GM21447 (cell line): Measurements from ENCODE around the gene SIL1.
A peak's percentile ranks its signal among the peaks of the same experiment; 100 is the strongest.
"Not testable (repeated sequence)": the region's sequence is repeated elsewhere in the genome, so short reads cannot be mapped to it uniquely, and the experiment has no call there.

Source experiments
- ATAC-seq: cut with Tn5 transposase; IDR thresholded peaks from one replicate; pipeline ENCODE4 v1.9.1; 2021; ENCODE audit not compliant: unreplicated experiment

SIL1 gene

DNA sequence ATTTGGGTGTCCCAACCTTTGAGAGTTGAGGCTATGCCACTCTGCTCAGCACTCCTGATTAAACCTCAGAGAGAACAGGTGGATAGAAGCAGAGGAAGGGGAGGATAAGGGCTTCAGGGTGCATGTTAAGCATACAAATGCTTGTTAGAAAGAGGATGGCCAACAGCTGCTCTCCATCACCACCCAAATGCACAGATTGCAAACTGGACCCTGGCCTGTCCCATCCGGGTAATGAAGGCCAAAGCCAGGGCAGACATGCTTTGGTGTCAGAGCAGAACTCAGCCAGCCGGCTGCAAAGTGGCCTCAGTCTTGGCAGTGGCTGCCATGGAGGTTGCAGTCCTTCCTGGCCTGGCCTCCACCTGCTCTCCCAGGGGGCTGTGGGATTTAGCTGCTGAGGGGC is 84.3 kb downstream of the SIL1 start:
- no peak for ATAC-seq

DNA sequence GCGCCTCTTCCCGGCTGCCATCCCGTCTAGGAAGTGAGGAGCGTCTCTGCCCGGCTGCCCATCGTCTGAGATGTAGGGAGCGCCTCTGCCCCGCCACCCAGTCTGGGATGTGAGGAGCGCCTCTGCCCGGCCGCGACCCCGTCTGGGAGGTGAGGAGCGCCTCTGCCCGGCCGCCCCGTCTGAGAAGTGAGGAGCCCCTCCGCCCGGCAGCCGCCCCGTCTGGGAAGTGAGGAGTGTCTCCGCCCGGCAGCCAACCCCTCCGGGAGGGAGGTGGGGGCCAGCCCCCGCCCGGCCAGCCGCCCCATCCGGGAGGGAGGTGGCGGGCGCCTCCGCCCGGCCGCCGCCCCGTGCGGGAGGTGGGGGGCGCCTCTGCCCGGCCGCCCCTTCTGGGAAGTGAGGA is 85.8 kb downstream of the SIL1 start:
- ATAC-seq: not testable (repeated sequence)

DNA sequence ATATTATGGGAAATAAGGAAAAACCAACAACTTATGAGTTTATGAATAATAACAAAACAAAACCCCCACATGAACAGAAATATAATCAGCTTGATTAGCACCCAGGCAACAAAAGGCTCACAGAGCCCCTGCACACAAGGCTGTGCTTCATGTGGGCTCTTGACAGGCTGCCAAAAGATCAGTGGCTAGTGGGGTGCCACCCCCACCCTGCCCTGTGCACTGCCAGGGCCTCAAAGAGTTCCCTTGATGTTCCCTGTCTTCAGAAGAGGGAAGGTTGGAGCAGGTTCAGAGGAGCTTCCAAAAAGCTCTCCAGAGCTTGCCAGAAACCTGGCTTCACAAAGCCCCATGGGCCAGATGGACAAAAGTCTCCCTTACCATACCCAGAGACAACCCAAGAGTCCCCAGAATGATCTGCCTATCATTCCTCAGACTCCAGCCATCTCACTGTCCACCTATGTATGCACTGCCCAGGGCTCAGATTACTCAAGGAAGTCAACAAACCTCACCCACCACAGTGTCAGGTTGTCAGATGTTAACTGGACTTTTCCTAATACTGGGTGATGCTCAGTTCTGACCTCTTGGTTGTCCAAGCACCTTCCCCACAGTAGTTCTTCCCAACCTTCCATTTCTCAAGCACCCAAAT is 87.5 kb downstream of the SIL1 start:
- ATAC-seq: no peak

DNA sequence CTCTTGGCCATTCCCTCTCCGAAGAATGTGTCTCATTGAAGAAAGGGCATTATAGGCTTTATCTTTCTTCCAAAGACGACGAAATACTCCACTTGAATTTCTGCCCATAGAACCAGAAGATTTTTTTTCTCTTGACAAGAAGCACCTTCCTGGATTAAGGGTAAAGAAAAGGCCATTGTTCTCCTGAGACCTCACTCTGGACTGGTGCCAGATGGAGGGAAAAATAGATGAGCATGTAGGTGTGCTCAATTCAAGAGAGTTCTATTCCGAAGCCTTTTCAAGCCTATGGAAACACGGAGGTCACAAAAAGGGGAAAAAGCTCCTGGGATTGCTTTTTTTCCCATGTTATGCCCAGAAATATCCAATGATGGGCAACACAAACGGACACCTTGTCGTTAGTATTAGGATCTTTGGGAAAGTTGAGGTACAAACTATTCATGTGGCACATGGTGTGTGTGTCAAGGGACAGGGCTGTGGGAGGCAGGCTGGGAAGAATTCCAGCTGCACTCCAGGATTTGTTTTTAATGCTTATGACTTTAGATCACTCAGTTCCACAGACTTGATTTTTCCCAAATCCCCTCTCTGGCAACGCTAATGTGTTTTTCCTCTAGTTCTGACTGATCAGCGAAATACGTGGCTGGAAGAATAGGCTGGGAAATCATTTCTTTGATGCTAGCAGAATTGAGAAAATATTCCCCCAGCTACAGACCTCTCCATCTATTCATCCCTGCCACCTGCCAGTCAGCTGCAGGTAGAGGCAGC is 89.9 kb downstream of the SIL1 start:
- ATAC-seq: no peak

DNA sequence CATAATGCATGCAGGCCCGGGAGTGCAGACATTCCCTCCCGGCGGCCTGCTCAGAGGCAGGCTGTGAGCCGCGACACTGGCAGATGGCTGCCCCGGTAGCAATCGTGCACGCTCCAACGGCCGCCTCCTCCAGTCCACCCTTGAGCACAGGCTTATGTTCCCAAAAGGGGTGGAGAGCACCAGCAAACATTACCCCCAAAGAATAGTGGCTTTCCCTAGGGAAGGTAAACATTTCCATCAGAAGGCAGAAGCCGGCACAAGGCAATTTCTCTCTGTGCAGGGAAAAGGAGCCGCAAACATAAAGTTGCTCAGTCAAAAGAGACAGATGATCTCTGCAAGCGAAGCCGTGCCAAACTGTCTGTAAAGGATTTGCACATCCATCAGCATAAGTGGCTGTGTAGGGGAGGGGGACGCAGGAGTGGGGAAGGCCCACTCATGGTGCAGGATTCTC is 92.5 kb downstream of the SIL1 start:
- no peak for ATAC-seq

DNA sequence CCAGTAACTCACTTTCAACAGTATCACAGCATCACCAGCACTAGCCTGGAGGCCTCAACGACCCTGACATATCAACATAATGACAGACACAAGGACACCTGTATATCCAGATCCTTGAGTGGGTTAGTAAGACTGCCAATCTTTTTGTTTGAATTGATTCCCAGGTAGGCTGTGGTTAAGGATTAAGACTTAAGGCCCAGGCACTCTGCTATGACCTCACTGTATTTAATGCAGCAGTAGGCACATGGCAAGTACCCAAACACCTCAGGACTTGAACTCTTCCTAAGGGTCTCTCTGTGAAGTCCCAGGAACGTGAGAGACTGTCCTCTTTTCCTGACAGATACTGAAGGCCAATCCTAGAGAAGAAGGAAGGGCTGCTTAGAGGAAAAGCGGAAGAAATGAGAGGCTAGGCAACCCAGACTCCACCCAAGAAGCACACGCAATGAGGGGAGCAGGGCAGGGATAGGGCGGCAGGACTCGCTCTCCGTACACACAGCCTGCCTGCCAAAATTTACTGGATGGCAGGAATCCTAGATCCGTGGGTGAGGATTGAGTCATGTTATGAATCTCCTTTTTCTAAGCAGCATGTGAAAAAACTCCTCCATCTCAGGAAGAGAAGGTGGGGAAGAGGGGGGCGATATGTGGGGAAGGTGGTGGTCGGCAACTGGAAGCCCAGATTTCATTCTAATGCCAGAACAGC is 93.4 kb downstream of the SIL1 start:
- ATAC-seq: no peak

DNA sequence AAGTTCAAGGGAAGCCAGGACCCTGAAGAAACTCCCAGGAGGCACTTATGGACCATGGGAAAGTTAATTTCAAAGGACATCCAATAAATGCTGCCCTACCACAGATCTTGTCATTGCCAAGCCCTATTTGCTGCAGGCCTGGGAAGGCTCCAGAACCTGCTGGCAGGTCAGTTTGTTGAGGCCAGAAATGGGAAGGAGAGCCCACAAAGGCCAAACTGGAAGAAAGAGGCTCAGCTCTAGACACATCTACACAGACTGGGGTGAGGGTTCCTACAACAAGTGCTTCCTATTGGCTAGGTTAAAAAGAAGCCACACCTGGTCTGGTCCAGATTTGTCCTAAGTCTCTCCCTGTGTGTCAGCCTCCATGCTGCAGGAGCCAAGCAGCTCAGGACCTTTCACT is 94.4 kb downstream of the SIL1 start:
- no peak for ATAC-seq

DNA sequence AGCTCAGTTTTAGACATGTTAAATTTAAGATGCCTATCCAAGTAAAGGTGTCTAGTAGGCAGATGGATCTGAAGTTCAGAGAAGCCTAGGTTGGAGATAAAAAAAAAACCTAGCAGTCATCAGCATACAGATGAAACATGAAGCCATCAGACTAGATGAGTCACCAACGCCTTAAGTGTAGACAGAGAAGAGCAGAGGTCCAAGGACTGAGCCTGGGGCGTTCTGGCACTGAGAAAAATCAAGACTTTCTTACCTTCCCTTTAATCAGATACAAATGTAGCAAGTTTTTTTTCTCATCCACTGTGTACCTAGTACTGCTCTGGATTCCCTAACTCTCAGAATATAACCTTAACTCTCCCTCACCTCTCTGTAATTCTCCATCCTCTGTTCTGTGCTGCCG is 97.3 kb downstream of the SIL1 start:
- no peak for ATAC-seq

DNA sequence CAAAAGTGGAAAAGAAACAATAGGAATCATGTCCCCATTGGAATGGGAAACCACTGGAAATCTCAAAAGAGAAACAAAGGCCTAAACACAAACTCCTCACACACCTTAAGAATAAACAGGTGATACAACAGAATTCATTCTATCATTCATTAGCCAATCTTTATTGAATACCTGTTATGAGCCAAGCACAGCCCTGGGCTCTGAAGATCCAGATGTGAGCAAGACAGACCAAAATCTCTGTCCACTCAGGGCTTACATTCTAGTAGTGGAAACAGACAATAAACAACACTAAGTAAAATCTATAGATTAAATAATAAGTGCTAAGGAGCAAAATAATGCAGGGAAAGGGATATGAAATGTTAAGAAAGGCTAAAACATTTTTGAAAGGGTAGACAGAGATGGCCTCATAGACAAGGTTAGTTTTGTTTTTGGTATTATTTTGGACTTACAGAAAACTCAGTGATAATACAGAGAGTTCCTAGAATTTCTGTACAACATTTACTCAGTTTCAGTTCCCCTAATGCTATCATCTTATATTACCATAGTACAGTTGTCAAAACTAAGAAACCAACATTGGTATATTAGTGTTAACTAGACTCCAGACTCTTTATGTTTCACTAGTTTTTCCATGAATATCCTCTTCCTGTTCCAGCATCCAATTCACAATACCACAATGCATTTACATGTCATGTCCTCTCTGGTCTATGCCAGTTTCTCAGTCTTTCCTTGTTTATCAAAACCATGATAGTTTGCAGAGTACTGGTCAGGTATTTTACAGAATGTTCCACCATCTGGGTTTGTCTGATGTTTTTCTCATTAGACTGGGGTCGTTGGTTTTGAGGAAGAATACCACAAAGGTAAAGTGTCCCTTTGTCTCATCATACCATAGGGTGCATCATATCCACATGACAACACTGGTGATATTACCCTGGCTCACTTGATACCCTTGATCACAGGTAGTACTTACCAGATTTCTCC is 103.7 kb downstream of the SIL1 start:
- ATAC-seq: peak; percentile 94

DNA sequence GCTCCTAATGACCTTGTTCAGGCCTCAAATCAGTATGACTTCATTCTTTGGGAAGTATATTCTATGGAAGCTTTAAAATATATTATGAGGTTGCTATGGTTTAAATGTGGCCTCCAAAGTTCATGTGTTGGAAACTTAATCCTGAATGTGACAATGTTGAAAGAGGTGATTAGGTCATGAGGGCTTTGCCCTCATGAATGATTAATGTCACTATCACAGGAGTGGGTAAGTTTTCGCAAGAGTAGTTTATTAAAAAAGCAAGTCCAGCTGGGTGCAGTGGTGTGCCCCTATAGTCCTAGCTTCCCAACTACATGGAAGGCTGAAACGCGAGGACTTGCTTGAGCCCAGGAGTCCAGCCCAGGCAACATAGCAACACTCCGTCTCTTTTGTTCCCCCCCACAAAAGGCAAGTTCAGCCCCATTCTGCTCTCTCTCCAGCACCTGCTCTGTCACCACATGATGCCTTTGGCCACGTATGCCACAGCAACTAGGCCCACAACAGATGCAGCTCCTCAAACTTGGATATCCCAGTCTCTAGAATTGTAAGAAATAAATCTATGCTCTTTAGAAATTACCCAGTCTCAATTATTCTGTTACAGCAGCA is 105.3 kb downstream of the SIL1 start:
- no peak for ATAC-seq

DNA sequence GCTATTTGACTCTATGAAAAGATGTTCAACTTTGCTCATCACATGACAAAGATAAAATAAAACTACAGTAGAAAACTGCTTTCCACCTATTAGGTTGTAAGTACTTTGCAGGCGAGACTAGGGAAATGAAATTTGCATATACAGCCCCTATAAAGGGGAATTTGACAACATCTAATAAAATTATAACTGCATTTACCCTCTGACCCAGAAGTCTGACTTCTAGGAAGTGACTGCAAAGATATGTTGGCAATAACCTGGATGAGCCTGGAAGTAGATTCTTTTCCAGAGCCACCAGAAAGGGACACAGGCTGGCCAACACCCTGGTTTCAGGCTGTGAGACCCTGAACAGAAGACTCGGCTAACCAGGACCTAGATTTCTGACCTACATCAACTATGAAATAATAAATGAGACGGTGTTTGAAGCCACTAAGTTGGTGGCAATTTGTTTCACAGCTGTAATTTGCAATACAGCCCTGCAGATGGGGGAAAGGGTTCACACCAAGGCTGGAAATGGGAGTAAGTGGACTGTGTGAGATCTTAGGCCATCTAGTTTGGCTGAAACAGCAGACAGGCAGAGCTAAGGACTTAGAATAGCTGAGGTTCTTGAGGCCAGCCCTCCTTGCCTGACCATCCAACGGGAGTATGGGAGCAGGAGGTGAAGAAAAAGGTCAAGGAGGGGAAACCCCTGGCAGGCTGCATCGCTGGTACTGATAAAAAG is 106.6 kb downstream of the SIL1 start:
- no peak for ATAC-seq

DNA sequence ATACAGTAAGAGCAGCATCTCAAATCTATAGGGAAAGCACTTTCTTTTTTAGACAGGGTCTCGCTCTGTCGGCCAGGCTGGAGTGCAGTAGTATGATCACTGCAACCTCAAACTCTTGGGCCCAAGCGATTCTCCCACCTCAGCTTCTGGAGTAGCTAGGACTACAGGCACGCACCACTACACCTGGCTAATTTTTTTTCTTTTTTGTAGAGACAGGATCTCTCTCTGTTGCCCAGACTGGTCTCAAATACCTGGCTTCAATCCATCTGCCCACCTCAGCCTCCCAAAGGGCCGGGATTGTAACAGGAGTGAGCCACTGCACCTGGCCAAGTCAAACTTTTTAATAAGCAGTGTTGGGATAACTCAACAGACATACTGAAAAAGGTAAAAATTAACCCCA is 107.6 kb downstream of the SIL1 start:
- no peak for ATAC-seq

DNA sequence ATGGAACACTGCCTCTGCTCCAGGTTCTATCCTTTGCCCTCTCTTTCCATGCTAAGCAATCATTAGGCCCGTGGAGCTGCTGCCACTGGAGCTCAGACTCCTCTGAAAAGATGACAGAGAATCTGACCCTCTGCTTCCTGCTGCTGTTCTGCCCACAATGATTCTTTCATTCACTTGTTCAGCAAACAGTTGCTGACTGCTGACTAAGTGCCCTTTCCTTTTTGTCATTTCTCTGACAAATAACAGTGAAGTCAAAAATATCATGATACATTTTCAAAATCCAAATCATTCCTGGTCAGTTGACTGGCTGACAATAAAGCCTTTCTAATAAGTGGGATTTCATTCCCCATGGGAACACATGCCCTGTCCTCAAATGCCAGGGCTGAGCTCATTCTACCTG is 110.1 kb downstream of the SIL1 start:
- no peak for ATAC-seq

DNA sequence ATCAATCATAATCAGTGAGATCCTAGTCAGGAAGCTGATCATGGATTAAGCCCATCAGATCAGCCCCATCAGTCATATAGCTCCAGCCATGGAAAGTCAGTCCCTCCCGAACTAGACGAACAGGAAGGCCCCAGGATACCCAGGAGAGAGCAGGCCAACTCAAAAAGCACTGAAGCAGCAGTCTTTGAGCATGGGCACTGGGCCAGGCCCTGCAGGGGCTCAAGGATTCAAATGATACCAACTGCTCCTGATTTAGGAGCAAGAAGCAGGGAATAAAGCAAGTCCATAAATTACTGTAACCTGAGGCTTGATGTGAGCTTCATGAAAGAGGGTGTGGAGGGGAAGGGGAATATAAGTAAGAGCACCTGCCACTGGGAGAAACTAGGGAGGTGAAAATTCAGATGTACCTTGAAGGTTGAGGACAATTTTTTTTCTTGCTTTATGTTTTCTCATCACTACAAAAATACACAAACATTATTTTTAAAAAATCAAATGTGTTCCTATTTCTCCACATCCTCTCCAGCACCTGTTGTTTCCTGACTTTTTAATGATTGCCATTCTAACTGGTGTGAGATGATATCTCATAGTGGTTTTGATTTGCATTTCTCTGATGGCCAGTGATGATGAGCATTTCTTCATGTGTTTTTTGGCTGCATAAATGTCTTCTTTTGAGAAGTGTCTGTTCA is 115.2 kb downstream of the SIL1 start:
- no peak for ATAC-seq

DNA sequence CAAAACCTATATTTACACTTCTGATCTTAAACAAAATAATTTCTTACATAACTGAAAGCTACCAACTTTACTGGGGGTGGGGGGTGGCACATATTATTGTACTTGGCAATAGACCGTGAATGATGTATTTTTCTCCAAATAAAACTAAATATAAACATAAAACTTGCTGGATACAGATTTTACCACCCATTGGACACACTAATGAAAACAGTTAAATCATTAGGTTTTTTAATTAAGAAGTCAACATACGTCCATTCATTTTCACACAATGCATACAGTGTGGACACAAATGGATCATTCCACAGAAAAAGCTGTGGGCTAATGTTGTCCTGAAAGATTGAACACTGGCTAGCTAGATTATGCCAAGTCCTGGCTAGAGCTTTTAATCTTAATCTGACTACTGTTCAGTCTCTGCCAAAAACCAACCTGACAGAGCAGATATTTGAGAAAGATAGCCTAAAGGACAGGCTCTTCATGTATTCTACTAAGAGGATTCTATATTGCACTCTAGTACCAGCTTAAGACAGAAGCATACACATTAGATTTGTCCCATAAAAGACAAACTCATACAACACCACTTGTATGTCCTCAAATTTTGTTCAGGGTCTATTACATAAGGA is 118.1 kb downstream of the SIL1 start:
- no peak for ATAC-seq

DNA sequence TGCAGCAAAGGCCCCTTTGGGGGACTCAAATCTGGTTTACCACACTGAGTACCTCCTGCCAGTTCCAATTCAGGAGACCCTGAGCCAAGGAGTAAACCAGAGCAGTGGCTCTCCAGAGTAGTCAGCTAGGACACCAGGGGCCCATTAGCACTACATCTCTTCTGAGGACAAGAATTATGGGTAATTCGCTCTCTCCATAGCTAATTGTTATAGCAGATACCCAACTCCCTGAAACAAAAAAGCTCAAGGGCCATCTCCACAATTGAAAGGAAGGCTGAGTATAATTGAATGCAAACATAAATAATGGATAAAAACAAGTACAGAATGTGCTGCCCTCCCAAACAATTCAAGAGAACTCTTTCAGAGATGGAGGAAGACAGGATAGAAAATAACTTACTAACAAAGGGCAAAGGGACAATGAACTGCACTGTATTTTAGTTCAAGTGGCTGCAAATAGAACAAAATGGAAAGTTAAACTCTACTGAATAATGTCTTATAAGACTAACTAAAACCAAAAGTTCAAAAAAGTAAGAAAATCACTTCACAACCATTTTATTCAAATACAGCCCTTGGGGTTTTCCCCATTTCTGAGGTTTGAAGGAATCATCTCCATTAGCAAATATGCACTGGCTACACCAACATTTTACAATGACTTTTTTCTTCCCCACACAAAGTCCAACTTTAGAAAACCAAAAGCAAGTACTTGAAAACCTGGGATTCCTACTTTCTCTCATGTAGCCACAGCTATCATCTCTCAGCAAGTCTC is 118.8 kb downstream of the SIL1 start:
- no peak for ATAC-seq

DNA sequence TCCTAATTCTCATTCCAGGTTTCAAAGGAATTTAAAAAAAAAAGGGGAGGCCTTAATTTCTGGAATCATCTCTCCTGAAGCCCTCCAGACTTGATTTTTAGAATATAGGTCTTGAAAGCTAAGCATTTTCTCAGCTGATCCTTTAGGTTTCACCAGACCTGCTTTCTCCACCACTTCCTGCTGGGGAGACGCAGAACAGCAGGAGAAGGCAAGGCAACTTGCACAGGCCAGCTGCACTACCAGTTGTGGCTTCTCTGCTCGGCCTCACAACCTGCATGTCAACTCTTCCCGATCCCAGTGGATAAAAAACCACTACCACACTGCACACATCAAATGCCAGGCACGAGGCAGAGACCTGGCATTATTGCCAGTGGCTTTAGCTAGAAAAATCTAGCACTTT is 119.8 kb downstream of the SIL1 start:
- ATAC-seq: no peak

DNA sequence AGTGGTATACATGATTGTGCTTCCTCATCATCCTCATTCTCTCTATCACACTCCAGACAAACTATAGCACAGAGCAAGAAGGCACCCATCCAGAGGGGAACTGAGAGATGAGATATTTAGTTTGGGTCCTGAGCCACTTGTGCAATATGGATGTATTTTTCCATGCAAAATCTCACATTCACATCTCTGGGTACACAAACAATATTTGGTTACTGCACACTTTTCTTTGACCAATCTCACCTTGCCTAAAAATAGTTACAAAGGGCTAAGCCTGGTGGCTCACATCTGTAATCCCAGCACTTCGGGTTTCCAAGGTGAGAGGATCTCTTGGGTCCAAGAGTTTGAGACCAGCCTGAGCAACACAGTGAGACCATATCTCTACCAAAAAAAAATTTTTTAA is 120.3 kb downstream of the SIL1 start:
- ATAC-seq: no peak
